Endodermal cell (in vitro differentiated cells): Measurements from ENCODE around the gene EZR. TPM values are rescaled to one million over a fixed set of nuclear protein-coding genes. Genes with fewer than 3 reads are reported as not detected.

Experiments
- DNase-seq: peaks from one replicate; pipeline ENCODE4 v3.0.0-alpha.2; 2017
- H3K27ac ChIP-seq: 2 replicates; pipeline ENCODE4 v1.5.1; 2013; ENCODE audit warnings: mild to moderate bottlenecking, low read depth, low read length, moderate library complexity
- H3K27me3 ChIP-seq: 2 replicates; pipeline ENCODE4 v1.6.1; 2013; ENCODE audit warnings: mild to moderate bottlenecking, low read length, moderate library complexity; ENCODE audit not compliant: insufficient read depth, control insufficient read depth, poor library complexity, severe bottlenecking
- H3K36me3 ChIP-seq: 2 replicates; pipeline ENCODE4 v1.7.0; 2013; ENCODE audit warnings: mild to moderate bottlenecking, low read length, moderate library complexity; ENCODE audit not compliant: control insufficient read depth, insufficient read depth
- H3K4me1 ChIP-seq: one replicate; pipeline ENCODE4 v1.7.0; 2013; ENCODE audit warnings: low read length; ENCODE audit not compliant: control insufficient read depth, insufficient read depth
- H3K4me3 ChIP-seq: 2 replicates; pipeline ENCODE4 v1.5.1; 2013; ENCODE audit warnings: mild to moderate bottlenecking, low read length, moderate library complexity
- H3K9ac ChIP-seq: 2 replicates; pipeline ENCODE4 v1.6.1; 2013; ENCODE audit warnings: mild to moderate bottlenecking, low read length, moderate library complexity; ENCODE audit not compliant: poor library complexity, severe bottlenecking; ENCODE audit errors: extremely low read depth
- H3K9me3 ChIP-seq: 2 replicates; pipeline ENCODE4 v1.6.1; 2013; ENCODE audit warnings: mild to moderate bottlenecking, low read length, moderate library complexity; ENCODE audit not compliant: control insufficient read depth
- H3K27ac Mint-ChIP-seq: 2 replicates; pipeline ENCODE4 v1.8.0; 2020; ENCODE audit warnings: mixed read lengths
- H3K27me3 Mint-ChIP-seq: 2 replicates; pipeline ENCODE4 v1.8.0; 2021; ENCODE audit warnings: mild to moderate bottlenecking, mixed read lengths; ENCODE audit not compliant: insufficient read depth
- H3K36me3 Mint-ChIP-seq: 2 replicates; pipeline ENCODE4 v1.8.0; 2020; ENCODE audit warnings: low read depth, mixed read lengths
- H3K4me1 Mint-ChIP-seq: 2 replicates; pipeline ENCODE4 v1.8.0; 2020; ENCODE audit warnings: mixed read lengths
- H3K4me3 Mint-ChIP-seq: 2 replicates; pipeline ENCODE4 v1.8.0; 2020; ENCODE audit warnings: mild to moderate bottlenecking, moderate library complexity, mixed read lengths
- H3K9me3 Mint-ChIP-seq: 2 replicates; pipeline ENCODE4 v1.8.0; 2020; ENCODE audit warnings: mild to moderate bottlenecking, mixed read lengths
- CTCF ChIP-seq: fragments of 200-600 bp; sonication (generic); conservative IDR thresholded peaks from 2 replicates; pipeline ENCODE4 v1.5.0; 2021; ENCODE audit warnings: antibody characterized with exemption, mild to moderate bottlenecking
- WGBS, 2 experiments: methylation state at CpG; one replicate each; pipeline versions ENCODE4 v1.1.5 to v1.1.7; 2013; ENCODE audit warnings: missing lambda C conversion rate in 2 of 2, mixed read lengths in 1 of 2; ENCODE audit not compliant: insufficient coverage in 1 of 2, insufficient read length in 1 of 2; 5-methylcytosine and 5-hydroxymethylcytosine counted together
- total RNA-seq, 2 donors: library from RNA; stranded (reverse); fragmentation: NEBNext Ultra II Directional in 1 of 2; extraction: Animal tissue kit (Norgen Biotek cat#: 25700) in 1 of 2; gene quantifications; 2 replicates in 1 of 2; 3 replicates in 1 of 2; pipeline ENCODE4 v1.2.1, GENCODE V29; 2021

Gene EZR
- total RNA-seq, 2 donors from 2014 or later = 145 to 209 TPM

- Histone ChIP-seq H3K27me3 (no peaks in the 10 kb centered on the region), H3K9me3 (no peaks in the 10 kb centered on the region), H3K4me3 (no peak overlapping the region), H3K36me3 (peaks cover 40% of the 10 kb centered on the region), H3K9ac (no peak overlapping the region), H3K4me1 (no peaks in the 10 kb centered on the region), H3K27ac (peak overlapping the region; percentile 25)
- peaks cover 39% of the 10 kb centered on the region for H3K4me1 Mint-ChIP-seq
- peak overlapping the region; percentile 80 for H3K27ac Mint-ChIP-seq
- H3K27me3 Mint-ChIP-seq = no peaks in the 10 kb centered on the region
- no peak for TF ChIP-seq CTCF
- WGBS, 2 experiments = 81 to 83% methylated on average over 11 to 12 of the region's 12 CpGs
- H3K36me3 Mint-ChIP-seq = peaks cover 32% of the 10 kb centered on the region
- peak; percentile 71 for DNase-seq
- no peaks in the 10 kb centered on the region for H3K9me3 Mint-ChIP-seq
- no peak overlapping the region for H3K4me3 Mint-ChIP-seq
Measured at GRCh38 chr6:158762787-158763433, 56.3 kb downstream of the EZR start.

GRCh38 chr6:158761746-158762145 lies 57.4 kb downstream of the EZR start:
- no peak for TF ChIP-seq CTCF
- no peaks in the 10 kb centered on the region for H3K27me3 ChIP-seq
- WGBS, 2 experiments = 94 to 97% methylated on average over 5 to 10 of the region's 10 CpGs
- no peaks in the 10 kb centered on the region for H3K9me3 ChIP-seq
- H3K36me3 Mint-ChIP-seq = peaks cover 20% of the 10 kb centered on the region
- peaks cover 47% of the 10 kb centered on the region for H3K4me1 Mint-ChIP-seq
- no peak overlapping the region for H3K4me3 Mint-ChIP-seq
- no peaks in the 10 kb centered on the region for H3K27me3 Mint-ChIP-seq
- no peak overlapping the region for H3K9ac ChIP-seq
- no peaks in the 10 kb centered on the region for H3K9me3 Mint-ChIP-seq
- no peak overlapping the region for H3K4me3 ChIP-seq
- H3K27ac ChIP-seq = no peak overlapping the region
- no peaks in the 10 kb centered on the region for H3K4me1 ChIP-seq
- peaks cover 30% of the 10 kb centered on the region for H3K36me3 ChIP-seq
- H3K27ac Mint-ChIP-seq = peak overlapping the region; percentile 17
- DNase-seq = peak; percentile 58

GRCh38 chr6:158760618-158761250 lies 58.4 kb downstream of the EZR start:
- H3K27ac ChIP-seq = no peak overlapping the region
- no peak overlapping the region for H3K27ac Mint-ChIP-seq
- no peak overlapping the region for H3K4me3 Mint-ChIP-seq

More at GRCh38 chr6:158760618-158761250, 58.4 kb downstream of the EZR start:
- Mint-ChIP-seq H3K27me3 (no peaks in the 10 kb centered on the region), H3K9me3 (no peaks in the 10 kb centered on the region), H3K36me3 (peaks cover 12% of the 10 kb centered on the region), H3K4me1 (peaks cover 51% of the 10 kb centered on the region)
- peak; percentile 72 for DNase-seq
- no peak overlapping the region for H3K9ac ChIP-seq
- no peaks in the 10 kb centered on the region for H3K9me3 ChIP-seq
- no peak for TF ChIP-seq CTCF
- no peaks in the 10 kb centered on the region for H3K27me3 ChIP-seq
- H3K4me1 ChIP-seq = no peaks in the 10 kb centered on the region
- H3K36me3 ChIP-seq = peaks cover 19% of the 10 kb centered on the region
- H3K4me3 ChIP-seq = no peak overlapping the region
- WGBS, 2 experiments = 87 to 90% methylated on average over 8 to 17 of the region's 17 CpGs
